HCT116 (cell line): ENCODE results near the gene CHST15.

ENCODE experiments used
- CEBPB ChIP-seq: IDR thresholded peaks from 2 replicates; pipeline ENCODE4 v1.6.1; 2012; ENCODE audit warnings: low read depth
- EGR1 ChIP-seq: IDR thresholded peaks from 2 replicates; pipeline ENCODE4 v1.6.1; 2012; ENCODE audit warnings: low read depth
- ELF1 ChIP-seq: IDR thresholded peaks from 2 replicates; pipeline ENCODE4 v1.6.1; 2012; ENCODE audit warnings: low read depth, borderline replicate concordance
- EZH2 ChIP-seq: fragments of 200-600 bp; sonication (generic); IDR thresholded peaks from 2 replicates; pipeline ENCODE4 v1.6.1; 2017; ENCODE audit warnings: antibody characterized with exemption, mixed run types
- EZH2phosphoT487 ChIP-seq: fragments of 200-600 bp; IDR thresholded peaks from 2 replicates; pipeline ENCODE4 v1.6.1; 2018; ENCODE audit warnings: antibody characterized with exemption, borderline replicate concordance
- POLR2A ChIP-seq: IDR thresholded peaks from 2 replicates; pipeline ENCODE4 v1.7.0; 2011; ENCODE audit warnings: borderline replicate concordance; ENCODE audit not compliant: insufficient read depth, insufficient read length; ENCODE audit errors: extremely low read depth
- POLR2AphosphoS5 ChIP-seq: IDR thresholded peaks from 2 replicates; pipeline ENCODE4 v1.6.1; 2011; ENCODE audit warnings: mild to moderate bottlenecking, low read depth, low read length, moderate library complexity
- REST ChIP-seq: IDR thresholded peaks from 2 replicates; pipeline ENCODE4 v1.6.1; 2012; ENCODE audit warnings: low read depth
- SIN3A ChIP-seq: IDR thresholded peaks from 2 replicates; pipeline ENCODE4 v1.6.1; 2012; ENCODE audit warnings: low read depth
- SP1 ChIP-seq: IDR thresholded peaks from 2 replicates; pipeline ENCODE4 v1.6.1; 2012; ENCODE audit warnings: low read depth
- TCF7L2 ChIP-seq: IDR thresholded peaks from 2 replicates; pipeline ENCODE4 v1.7.0; 2011; ENCODE audit warnings: borderline replicate concordance, inconsistent platforms; ENCODE audit not compliant: insufficient read depth, insufficient read length; ENCODE audit errors: extremely low read depth
- TF ChIP-seq, protein P1 (sequence below), 3 experiments: fragments of 200-600 bp in 1 of 3; sonication (generic) in 1 of 3; IDR thresholded peaks in 2 of 3; conservative IDR thresholded peaks in 1 of 3; 2 replicates each; pipeline ENCODE4 v1.5.1; 2012 to 2017; ENCODE audit warnings: low read depth in 2 of 3, low read length in 2 of 3, antibody characterized with exemption in 1 of 3, borderline replicate concordance in 1 of 3, control low read depth in 1 of 3, mild to moderate bottlenecking in 1 of 3, mixed read lengths in 1 of 3, mixed run types in 1 of 3, moderate library complexity in 1 of 3; ENCODE audit not compliant: insufficient read depth in 1 of 3

- TF ChIP-seq EZH2phosphoT487 (no peak), EZH2 (no peak), POLR2AphosphoS5 (no peak), POLR2A (no peak), SP1 (no peak), REST (no peak), TCF7L2 (peak; percentile 64), SIN3A (no peak), ELF1 (no peak), EGR1 (no peak), CEBPB (no peak)
- TF ChIP-seq, protein P1, sequence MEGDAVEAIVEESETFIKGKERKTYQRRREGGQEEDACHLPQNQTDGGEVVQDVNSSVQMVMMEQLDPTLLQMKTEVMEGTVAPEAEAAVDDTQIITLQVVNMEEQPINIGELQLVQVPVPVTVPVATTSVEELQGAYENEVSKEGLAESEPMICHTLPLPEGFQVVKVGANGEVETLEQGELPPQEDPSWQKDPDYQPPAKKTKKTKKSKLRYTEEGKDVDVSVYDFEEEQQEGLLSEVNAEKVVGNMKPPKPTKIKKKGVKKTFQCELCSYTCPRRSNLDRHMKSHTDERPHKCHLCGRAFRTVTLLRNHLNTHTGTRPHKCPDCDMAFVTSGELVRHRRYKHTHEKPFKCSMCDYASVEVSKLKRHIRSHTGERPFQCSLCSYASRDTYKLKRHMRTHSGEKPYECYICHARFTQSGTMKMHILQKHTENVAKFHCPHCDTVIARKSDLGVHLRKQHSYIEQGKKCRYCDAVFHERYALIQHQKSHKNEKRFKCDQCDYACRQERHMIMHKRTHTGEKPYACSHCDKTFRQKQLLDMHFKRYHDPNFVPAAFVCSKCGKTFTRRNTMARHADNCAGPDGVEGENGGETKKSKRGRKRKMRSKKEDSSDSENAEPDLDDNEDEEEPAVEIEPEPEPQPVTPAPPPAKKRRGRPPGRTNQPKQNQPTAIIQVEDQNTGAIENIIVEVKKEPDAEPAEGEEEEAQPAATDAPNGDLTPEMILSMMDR (IDR thresholded peaks at IDR 0.05 in 2 of 3, conservative IDR thresholded peaks at IDR 0.05 in 1 of 3; ENCODE audit: borderline replicate concordance in 1 of 3, insufficient read depth in 1 of 3, low read depth in 2 of 3, low read length in 2 of 3) = no peak
Observed at GRCh38 chr10:124025152-124025551, 68.2 kb downstream of the CHST15 start.
